HG03159 (cell line): ENCODE data around the gene PMP22.
"Not testable (repeated sequence)": the region's sequence is repeated elsewhere in the genome, so short reads cannot be mapped to it uniquely, and the experiment has no call there.

Experiments
- ATAC-seq: cut with Tn5 transposase; IDR thresholded peaks from one replicate; pipeline ENCODE4 v1.9.1; 2021; ENCODE audit warnings: mild to moderate bottlenecking, moderate library complexity; ENCODE audit not compliant: unreplicated experiment

The PMP22 gene

GRCh38 chr17:15220785-15221184 is 44.3 kb downstream of the PMP22 start:
- no peak for ATAC-seq

- no peak for ATAC-seq
Observed at GRCh38 chr17:15216481-15216880, 48.6 kb downstream of the PMP22 start.

GRCh38 chr17:15213381-15214087 is 51.6 kb downstream of the PMP22 start:
- no peak for ATAC-seq

GRCh38 chr17:15210247-15210646 is 54.9 kb downstream of the PMP22 start:
- ATAC-seq, result no peak

- ATAC-seq, result not testable (repeated sequence)
Observed at GRCh38 chr17:15203062-15203461, 62.1 kb downstream of the PMP22 start.

- ATAC-seq, result not testable (repeated sequence)
Observed at GRCh38 chr17:15200574-15200973, 64.6 kb downstream of the PMP22 start.

GRCh38 chr17:15197229-15197628 is 67.9 kb downstream of the PMP22 start:
- no peak for ATAC-seq

- ATAC-seq, result no peak
Observed at GRCh38 chr17:15194859-15195277, 70.3 kb downstream of the PMP22 start.

GRCh38 chr17:15185625-15185991 is 79.5 kb downstream of the PMP22 start:
- no peak for ATAC-seq

GRCh38 chr17:15184872-15185624 is 80.1 kb downstream of the PMP22 start:
- ATAC-seq, result no peak

GRCh38 chr17:15181816-15182215 is 83.3 kb downstream of the PMP22 start:
- no peak for ATAC-seq

- no peak for ATAC-seq
Observed at GRCh38 chr17:15181333-15181732, 83.8 kb downstream of the PMP22 start.

GRCh38 chr17:15180121-15180561 is 85.0 kb downstream of the PMP22 start:
- ATAC-seq, result no peak
